Vagina (tissue), 2 donors: Measurements from ENCODE around the gene TMED4. TPM values are rescaled to one million over a fixed set of nuclear protein-coding genes. Genes with fewer than 3 reads are reported as not detected.
"Not testable (repeated sequence)": the region's sequence is repeated elsewhere in the genome, so short reads cannot be mapped to it uniquely, and the experiment has no call there.

Experiments
- DNase-seq, 2 donors: peaks; one replicate each; pipeline ENCODE4 v3.0.0-alpha.2; 2017; ENCODE audit errors: extremely low spot score in 2 of 2
- H3K27ac ChIP-seq: fragments of 200-600 bp; sonication (generic); one replicate; pipeline ENCODE4 v1.5.1; 2019
- H3K27me3 ChIP-seq: fragments of 200-600 bp; sonication (generic); one replicate; pipeline ENCODE4 v1.5.1; 2019
- H3K36me3 ChIP-seq, 2 donors: fragments of 200-600 bp; sonication (generic); one replicate each; pipeline ENCODE4 v1.5.1; 2017 to 2019
- H3K4me1 ChIP-seq: fragments of 200-600 bp; sonication (generic); one replicate; pipeline ENCODE4 v1.5.1; 2019
- H3K4me3 ChIP-seq, 2 donors: fragments of 200-600 bp; sonication (generic); 1 replicate in 1 of 2; 2 replicates in 1 of 2; pipeline ENCODE4 v1.5.1; 2016 to 2019
- H3K9me3 ChIP-seq: fragments of 200-600 bp; sonication (generic); one replicate; pipeline ENCODE4 v1.5.1; 2019
- CTCF ChIP-seq, 3 experiments: fragments of 450-650 bp in 2 of 3; fragments of 200-600 bp in 1 of 3; sonication (generic) in 1 of 3; IDR thresholded peaks; one replicate each; pipeline ENCODE4 v1.5.1; 2017 to 2019; ENCODE audit warnings: antibody characterized with exemption in 3 of 3, mild to moderate bottlenecking in 2 of 3, moderate library complexity in 2 of 3
- POLR2A ChIP-seq, 2 donors: fragments of 450-650 bp; IDR thresholded peaks; one replicate each; pipeline ENCODE4 v1.6.1; 2017; ENCODE audit warnings: antibody characterized with exemption in 2 of 2, mild to moderate bottlenecking in 2 of 2, moderate library complexity in 2 of 2
- POLR2AphosphoS5 ChIP-seq, 2 donors: sonication (generic); formaldehyde crosslinking; IDR thresholded peaks; one replicate each; pipeline ENCODE4 v1.9.0; 2017; ENCODE audit warnings: antibody characterized with exemption in 2 of 2, mild to moderate bottlenecking in 2 of 2, low read depth in 1 of 2; ENCODE audit not compliant: insufficient read depth in 1 of 2
- intact Hi-C: fragments of 100-400 bp; cut with DNase I; formaldehyde crosslinking; loops from one replicate; pipeline ENCODE4 v1.15.1; 2023
- total RNA-seq: library from RNA; depleted of rRNA; stranded (reverse); fragments of >200 nt; gene quantifications from one replicate; pipeline ENCODE4 v1.2.3, GENCODE V29; 2016

The TMED4 gene
- total RNA-seq, 1 donor from 2014 or later, result 102 TPM

- Histone ChIP-seq H3K9me3 (no peaks in the 10 kb centered on the region), H3K4me1 (no peaks in the 10 kb centered on the region), H3K27ac (no peak overlapping the region), H3K27me3 (no peaks in the 10 kb centered on the region), H3K36me3 (peaks cover 0 to 11% of the 10 kb centered on the region in 2 donors), H3K4me3 (no peak overlapping the region)
- no peak for TF ChIP-seq POLR2A (IDR thresholded peaks at IDR 0.05)
- TF ChIP-seq CTCF (IDR thresholded peaks at IDR 0.05), result no peak
- no peak for TF ChIP-seq POLR2AphosphoS5 (IDR thresholded peaks at IDR 0.05; ENCODE audit: insufficient read depth in 1 of 2, low read depth in 1 of 2)
- intact Hi-C loops, result loop anchor here (5.0 kb wide), 1 partner anchor 319 kb away; no protein-coding TSS in a partner anchor
- DNase-seq, result no peak
Measured at GRCh38 chr7:44561481-44561880, 20.6 kb downstream of the TMED4 start.

GRCh38 chr7:44559485-44559884 lies 22.5 kb downstream of the TMED4 start:
- no peak for DNase-seq
- Histone ChIP-seq H3K36me3 (peaks cover 0 to 6% of the 10 kb centered on the region in 2 donors), H3K4me3 (no peak overlapping the region), H3K27ac (no peak overlapping the region), H3K9me3 (no peaks in the 10 kb centered on the region), H3K27me3 (no peaks in the 10 kb centered on the region), H3K4me1 (no peaks in the 10 kb centered on the region)
- TF ChIP-seq POLR2A (IDR thresholded peaks at IDR 0.05) (no peak), POLR2AphosphoS5 (IDR thresholded peaks at IDR 0.05; ENCODE audit: insufficient read depth in 1 of 2, low read depth in 1 of 2) (no peak), CTCF (IDR thresholded peaks at IDR 0.05) (no peak)
- intact Hi-C loops, result no loop called here

- intact Hi-C loops, result no loop called here
- Histone ChIP-seq H3K27ac (no peak overlapping the region), H3K9me3 (no peaks in the 10 kb centered on the region), H3K4me1 (no peaks in the 10 kb centered on the region), H3K4me3 (no peak overlapping the region), H3K27me3 (no peaks in the 10 kb centered on the region), H3K36me3 (no peaks in the 10 kb centered on the region)
- TF ChIP-seq POLR2AphosphoS5 (IDR thresholded peaks at IDR 0.05; ENCODE audit: insufficient read depth in 1 of 2, low read depth in 1 of 2), result no peak
- TF ChIP-seq POLR2A (IDR thresholded peaks at IDR 0.05), result no peak
- TF ChIP-seq CTCF (IDR thresholded peaks at IDR 0.05), result no peak
- DNase-seq, result no peak
Measured at GRCh38 chr7:44557485-44557884, 24.5 kb downstream of the TMED4 start.

- Histone ChIP-seq H3K36me3 (no peaks in the 10 kb centered on the region), H3K4me1 (no peaks in the 10 kb centered on the region), H3K4me3 (no peak overlapping the region), H3K27ac (no peak overlapping the region), H3K27me3 (no peaks in the 10 kb centered on the region), H3K9me3 (no peaks in the 10 kb centered on the region)
- DNase-seq, result no peak
- no peak for TF ChIP-seq POLR2A (IDR thresholded peaks at IDR 0.05)
- TF ChIP-seq CTCF (IDR thresholded peaks at IDR 0.05), result no peak
- no peak for TF ChIP-seq POLR2AphosphoS5 (IDR thresholded peaks at IDR 0.05; ENCODE audit: insufficient read depth in 1 of 2, low read depth in 1 of 2)
- intact Hi-C loops, result no loop called here
Measured at GRCh38 chr7:44555350-44555749, 26.7 kb downstream of the TMED4 start.

GRCh38 chr7:44552473-44553005 lies 29.5 kb downstream of the TMED4 start:
- H3K4me1 ChIP-seq, H3K9me3 ChIP-seq, H3K27me3 ChIP-seq, intact Hi-C loops, H3K27ac ChIP-seq, H3K4me3 ChIP-seq, DNase-seq, H3K36me3 ChIP-seq: not testable (repeated sequence)
